Large intestine (tissue), 3 donors: Measurements from ENCODE around the gene CD247. TPM values are rescaled to one million over a fixed set of nuclear protein-coding genes. Genes with fewer than 3 reads are reported as not detected.

Source experiments
- DNase-seq, 2 donors: peaks; one replicate each; pipeline versions ENCODE4 v3.0.0 to v3.0.0-alpha.2; 2013
- H3K27ac ChIP-seq: one replicate; pipeline ENCODE4 v1.5.1; 2013; ENCODE audit warnings: low read length
- H3K27me3 ChIP-seq: 2 replicates; pipeline ENCODE4 v1.6.1; 2013; ENCODE audit warnings: low read length; ENCODE audit not compliant: control insufficient read depth, insufficient read depth
- H3K36me3 ChIP-seq: 2 replicates; pipeline ENCODE4 v1.6.1; 2013; ENCODE audit warnings: low read length; ENCODE audit not compliant: control insufficient read depth, insufficient read depth
- H3K4me1 ChIP-seq: one replicate; pipeline ENCODE4 v1.6.1; 2013; ENCODE audit warnings: low read length; ENCODE audit not compliant: control insufficient read depth, insufficient read depth
- H3K4me3 ChIP-seq: one replicate; pipeline ENCODE4 v1.5.1; 2013; ENCODE audit warnings: low read length
- H3K9me3 ChIP-seq: one replicate; pipeline ENCODE4 v1.6.1; 2013; ENCODE audit warnings: mild to moderate bottlenecking, low read depth, low read length, moderate library complexity; ENCODE audit not compliant: control insufficient read depth
- WGBS: methylation state at CpG from one replicate; pipeline ENCODE4 v1.1.5; 2013; ENCODE audit warnings: low lambda C conversion rate; ENCODE audit not compliant: insufficient coverage; 5-methylcytosine and 5-hydroxymethylcytosine counted together
- polyA plus RNA-seq: library from polyadenylated mRNA; unstranded; fragments of 120-200 nt; gene quantifications from one replicate; pipeline ENCODE4 v1.2.1, GENCODE V29; 2013

The CD247 gene
- polyA plus RNA-seq, 1 donor = 7.4 TPM

DNA sequence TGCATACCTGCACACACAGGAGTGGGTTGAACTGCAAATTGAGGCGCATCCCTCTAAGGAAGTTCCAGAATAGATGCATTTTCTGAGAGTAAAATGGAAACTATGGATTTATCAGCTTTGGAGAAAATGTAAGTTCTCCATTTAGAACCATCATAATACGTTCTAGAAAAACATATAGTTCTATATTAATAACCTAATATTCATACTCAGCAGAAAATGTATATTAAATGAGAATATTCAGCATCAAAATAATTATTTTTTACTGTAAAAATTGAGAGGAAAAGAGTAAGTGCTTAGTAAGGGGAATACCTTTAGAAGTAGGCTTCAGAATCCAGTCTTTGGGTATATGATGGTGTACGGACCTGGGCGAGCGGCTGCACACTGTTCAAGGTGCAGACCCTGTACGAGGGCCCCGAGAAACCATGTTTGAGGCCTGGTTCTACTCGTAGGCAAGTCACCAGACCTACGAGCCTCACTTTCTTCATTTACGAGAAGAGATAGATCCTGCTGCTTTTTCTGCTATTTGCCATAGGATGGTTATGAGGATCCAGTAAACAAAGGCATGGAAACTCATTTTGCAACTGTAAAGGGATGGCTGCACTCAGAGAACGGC, 6.8 kb downstream of the CD247 start:
- H3K4me3 ChIP-seq = no peak overlapping the region
- no peaks in the 10 kb centered on the region for H3K36me3 ChIP-seq
- no peaks in the 10 kb centered on the region for H3K27me3 ChIP-seq
- no peaks in the 10 kb centered on the region for H3K9me3 ChIP-seq
- WGBS = 100% methylated on average over 1 of the region's 11 CpGs
- peaks cover 11% of the 10 kb centered on the region for H3K4me1 ChIP-seq
- no peak for DNase-seq
- H3K27ac ChIP-seq = no peak overlapping the region

DNA sequence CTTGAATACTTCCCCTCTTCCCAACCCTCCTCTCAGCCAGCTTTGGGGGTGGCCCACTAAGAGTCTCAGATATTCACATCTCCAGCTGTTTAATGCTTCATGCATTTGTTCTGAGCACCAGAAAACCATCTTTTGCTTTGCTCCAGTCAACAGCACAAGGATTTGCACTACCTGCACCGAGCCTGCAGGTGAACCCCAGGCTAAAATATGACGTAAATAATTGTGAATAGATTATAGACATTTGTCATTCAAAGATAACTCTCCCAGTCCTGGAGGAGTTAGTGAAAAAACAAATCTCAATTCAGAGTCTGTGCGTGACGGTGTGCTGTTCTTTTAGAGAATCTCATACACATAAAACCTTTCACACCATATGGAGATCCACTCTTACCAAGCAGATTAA, 7.4 kb downstream of the CD247 start:
- Histone ChIP-seq H3K27ac (no peak overlapping the region), H3K4me3 (no peak overlapping the region), H3K36me3 (no peaks in the 10 kb centered on the region), H3K27me3 (no peaks in the 10 kb centered on the region), H3K4me1 (peaks cover 11% of the 10 kb centered on the region), H3K9me3 (no peaks in the 10 kb centered on the region)
- WGBS = 80% methylated on average over 1 of the region's 4 CpGs
- DNase-seq = no peak

DNA sequence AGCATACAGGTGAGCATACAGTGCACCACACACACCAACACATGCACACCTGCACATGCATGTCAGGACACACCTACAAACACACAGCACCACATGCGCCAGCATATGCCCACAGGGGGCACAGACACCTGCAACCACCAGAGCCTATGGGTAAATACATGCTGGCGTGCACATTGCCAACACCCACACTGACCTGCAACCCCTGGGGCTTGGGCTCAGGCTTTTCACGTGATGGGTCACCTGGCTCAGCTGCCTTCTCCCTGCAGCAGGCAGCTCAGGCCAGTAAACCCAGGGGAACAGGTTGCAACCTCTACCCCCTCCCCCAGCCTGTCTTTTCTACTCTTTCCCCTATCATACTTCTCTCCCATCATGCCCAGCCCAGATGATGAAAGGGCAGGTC, 8.1 kb downstream of the CD247 start:
- WGBS = no CpG with 5 or more reads among the region's 3 CpGs
- H3K9me3 ChIP-seq = no peaks in the 10 kb centered on the region
- H3K27ac ChIP-seq = no peak overlapping the region
- H3K4me3 ChIP-seq = no peak overlapping the region
- H3K36me3 ChIP-seq = no peaks in the 10 kb centered on the region
- no peak for DNase-seq
- H3K4me1 ChIP-seq = peaks cover 11% of the 10 kb centered on the region
- no peaks in the 10 kb centered on the region for H3K27me3 ChIP-seq

DNA sequence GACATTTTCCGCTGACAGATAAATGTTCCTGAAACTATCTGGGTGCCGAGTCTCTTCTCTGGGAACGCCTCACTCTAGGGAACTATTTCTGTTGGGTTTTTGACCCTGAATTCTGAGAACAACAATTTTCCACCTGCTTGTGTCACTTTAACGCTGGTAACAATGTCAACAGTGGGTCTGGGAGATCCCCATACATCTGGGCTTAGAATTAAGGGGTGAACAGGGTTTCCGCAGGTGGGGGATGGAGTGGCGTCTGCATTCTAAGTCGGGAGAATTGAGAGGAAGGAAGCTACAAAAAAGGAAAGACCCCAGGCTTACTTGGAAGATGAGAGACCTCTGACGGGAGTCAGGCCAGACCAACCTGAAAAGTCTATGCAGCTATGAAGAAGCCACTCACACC, 8.7 kb downstream of the CD247 start:
- H3K27me3 ChIP-seq = no peaks in the 10 kb centered on the region
- H3K4me3 ChIP-seq = no peak overlapping the region
- no peak for DNase-seq
- no peaks in the 10 kb centered on the region for H3K9me3 ChIP-seq
- H3K4me1 ChIP-seq = peaks cover 11% of the 10 kb centered on the region
- H3K27ac ChIP-seq = no peak overlapping the region
- WGBS = no CpG with 5 or more reads among the region's 8 CpGs
- H3K36me3 ChIP-seq = no peaks in the 10 kb centered on the region

DNA sequence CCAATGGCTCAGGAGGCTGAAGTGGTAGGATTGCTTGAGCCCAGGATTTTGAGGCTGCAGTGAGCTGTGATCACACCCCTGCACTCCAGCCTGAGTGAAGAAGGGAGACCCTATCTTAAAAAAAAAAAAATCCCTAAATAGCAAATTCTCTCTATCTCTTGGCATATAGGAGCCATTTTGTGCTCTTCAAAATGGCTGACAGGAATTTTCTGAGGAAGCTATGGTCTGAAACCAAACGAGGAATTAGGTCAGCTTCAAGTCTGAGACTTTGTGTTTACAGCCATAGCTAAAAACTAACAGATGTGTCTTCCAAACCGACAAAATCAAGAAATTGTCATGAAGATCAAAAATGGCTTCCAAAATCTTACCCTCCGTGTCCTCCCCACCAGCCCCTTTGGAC, 10.6 kb downstream of the CD247 start:
- Histone ChIP-seq H3K27me3 (peaks cover 3% of the 10 kb centered on the region), H3K27ac (no peak overlapping the region), H3K4me3 (no peak overlapping the region), H3K36me3 (no peaks in the 10 kb centered on the region), H3K4me1 (peaks cover 11% of the 10 kb centered on the region), H3K9me3 (no peaks in the 10 kb centered on the region)
- no peak for DNase-seq
- 83% methylated on average over 1 of the region's 3 CpGs for WGBS

DNA sequence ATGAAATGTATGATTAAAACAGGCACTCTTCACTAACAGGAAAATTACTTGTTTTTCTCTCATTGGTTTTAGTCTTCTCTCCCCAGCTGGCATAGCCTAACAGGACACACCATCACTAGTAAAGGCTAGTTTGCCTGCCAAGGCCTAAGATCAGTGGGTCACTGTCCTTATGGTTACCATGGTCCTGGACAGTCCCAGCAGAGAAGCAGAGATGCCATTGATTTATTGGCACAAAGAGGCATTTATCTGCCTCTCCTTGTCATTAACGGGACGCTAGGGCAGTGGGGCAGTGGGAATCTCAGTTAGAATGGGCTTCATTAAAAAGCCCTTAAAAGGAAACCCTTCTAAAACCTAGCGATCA, 13.9 kb downstream of the CD247 start:
- WGBS = 67% methylated on average over 1 of the region's 3 CpGs
- Histone ChIP-seq H3K9me3 (no peaks in the 10 kb centered on the region), H3K27ac (no peak overlapping the region), H3K36me3 (no peaks in the 10 kb centered on the region), H3K4me1 (peaks cover 3% of the 10 kb centered on the region), H3K4me3 (no peak overlapping the region), H3K27me3 (peaks cover 3% of the 10 kb centered on the region)
- no peak for DNase-seq

DNA sequence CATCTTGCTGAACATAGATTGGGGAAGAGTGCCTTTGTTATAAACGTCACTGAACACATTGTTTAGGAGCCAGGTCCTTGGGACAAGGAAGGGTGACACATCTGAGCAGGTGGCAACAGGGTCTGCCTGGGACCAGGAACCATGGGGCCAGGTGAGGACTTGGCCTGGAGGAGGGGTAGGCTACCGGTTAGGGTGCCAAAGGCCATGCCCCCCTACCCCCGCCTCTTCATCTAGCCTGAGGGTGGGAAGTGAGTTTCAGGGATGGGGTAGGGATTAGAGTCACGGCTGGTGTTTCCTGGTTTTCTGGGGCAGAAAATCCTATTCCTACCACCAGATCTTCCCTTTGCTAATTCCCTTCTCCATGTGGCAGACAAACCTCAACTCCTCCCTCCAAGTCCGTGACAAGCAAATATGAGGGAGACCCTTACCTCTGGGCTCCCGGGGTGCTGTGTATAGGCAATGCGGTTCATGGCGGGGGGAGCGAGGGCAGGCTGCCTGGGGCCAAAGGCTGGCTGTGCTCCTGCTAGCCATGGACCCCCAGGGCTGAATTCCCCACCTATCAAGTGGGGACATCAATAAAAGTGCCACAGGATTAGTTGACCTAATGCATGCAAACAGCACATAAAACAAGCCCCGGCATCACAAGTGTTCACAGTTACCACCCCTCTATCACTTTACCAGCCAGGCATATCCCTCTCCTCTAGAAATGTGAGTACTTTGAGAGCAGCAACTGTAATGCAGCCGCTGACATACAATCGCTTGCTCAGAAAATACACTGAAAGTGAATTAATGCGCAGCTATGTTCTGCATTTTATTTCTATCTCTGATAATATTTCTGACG, 14.5 kb downstream of the CD247 start:
- H3K27ac ChIP-seq = no peak overlapping the region
- peaks cover 3% of the 10 kb centered on the region for H3K27me3 ChIP-seq
- no peak for DNase-seq
- H3K4me1 ChIP-seq = peaks cover 3% of the 10 kb centered on the region
- no peaks in the 10 kb centered on the region for H3K36me3 ChIP-seq
- WGBS = 93% methylated on average over 2 of the region's 14 CpGs
- no peaks in the 10 kb centered on the region for H3K9me3 ChIP-seq
- H3K4me3 ChIP-seq = no peak overlapping the region

DNA sequence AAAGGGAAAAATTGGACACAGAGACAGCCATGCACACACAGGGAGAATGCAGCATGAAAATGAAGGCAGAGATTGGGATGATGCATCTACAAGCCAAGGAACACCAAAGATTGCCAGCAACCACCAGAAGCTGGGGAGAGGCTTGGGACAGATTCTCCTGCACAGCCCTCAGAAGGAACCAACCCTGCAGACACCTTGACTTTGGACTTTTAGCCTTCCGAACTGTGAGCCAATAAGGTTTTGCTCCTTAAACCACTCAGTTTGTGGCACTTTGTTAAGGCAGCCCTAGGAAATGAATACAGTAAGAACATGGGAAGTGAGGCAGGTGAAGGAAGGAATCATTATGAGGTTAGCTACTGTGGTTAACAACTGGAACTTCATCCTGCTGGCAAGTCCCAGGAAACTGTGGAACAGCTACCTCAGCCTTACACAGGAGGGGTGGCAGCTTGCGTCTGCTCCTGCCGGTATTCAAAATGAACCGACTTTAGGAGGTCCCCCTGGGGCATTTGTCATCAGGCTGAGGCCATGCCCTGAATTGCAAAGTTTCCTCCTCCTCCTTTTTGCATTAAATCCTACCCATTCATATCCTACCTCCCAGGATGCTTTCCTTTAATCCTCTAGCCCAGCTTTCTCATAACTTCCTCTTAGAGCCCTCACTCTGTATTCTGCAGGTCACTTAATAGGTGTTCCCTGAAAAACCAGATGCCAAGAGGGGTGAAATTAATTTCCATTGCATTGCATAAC, 15.4 kb downstream of the CD247 start:
- no CpG with 5 or more reads among the region's 4 CpGs for WGBS
- H3K36me3 ChIP-seq = no peaks in the 10 kb centered on the region
- no peak overlapping the region for H3K4me3 ChIP-seq
- H3K4me1 ChIP-seq = peaks cover 3% of the 10 kb centered on the region
- no peak overlapping the region for H3K27ac ChIP-seq
- DNase-seq = no peak
- H3K9me3 ChIP-seq = no peaks in the 10 kb centered on the region
- peaks cover 3% of the 10 kb centered on the region for H3K27me3 ChIP-seq

DNA sequence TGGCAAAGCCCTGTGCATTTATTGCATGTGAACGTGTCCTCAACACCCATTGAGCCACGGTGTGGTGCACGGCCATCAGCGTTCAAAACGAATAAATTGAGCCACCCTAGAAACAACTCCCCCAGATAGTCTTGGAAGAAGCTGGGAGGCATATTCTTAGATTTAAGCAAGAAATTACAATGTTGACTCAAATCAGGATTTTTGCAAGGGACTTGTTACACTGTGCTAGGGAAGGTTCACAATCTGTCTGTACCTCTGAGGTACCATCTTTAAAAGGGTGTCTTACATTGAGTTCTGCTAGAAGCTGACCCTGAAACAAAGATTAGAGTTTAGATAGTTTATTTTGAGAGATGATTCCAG, 16.2 kb downstream of the CD247 start:
- peaks cover 3% of the 10 kb centered on the region for H3K4me1 ChIP-seq
- WGBS = no CpG with 5 or more reads among the region's 5 CpGs
- DNase-seq = no peak

DNA sequence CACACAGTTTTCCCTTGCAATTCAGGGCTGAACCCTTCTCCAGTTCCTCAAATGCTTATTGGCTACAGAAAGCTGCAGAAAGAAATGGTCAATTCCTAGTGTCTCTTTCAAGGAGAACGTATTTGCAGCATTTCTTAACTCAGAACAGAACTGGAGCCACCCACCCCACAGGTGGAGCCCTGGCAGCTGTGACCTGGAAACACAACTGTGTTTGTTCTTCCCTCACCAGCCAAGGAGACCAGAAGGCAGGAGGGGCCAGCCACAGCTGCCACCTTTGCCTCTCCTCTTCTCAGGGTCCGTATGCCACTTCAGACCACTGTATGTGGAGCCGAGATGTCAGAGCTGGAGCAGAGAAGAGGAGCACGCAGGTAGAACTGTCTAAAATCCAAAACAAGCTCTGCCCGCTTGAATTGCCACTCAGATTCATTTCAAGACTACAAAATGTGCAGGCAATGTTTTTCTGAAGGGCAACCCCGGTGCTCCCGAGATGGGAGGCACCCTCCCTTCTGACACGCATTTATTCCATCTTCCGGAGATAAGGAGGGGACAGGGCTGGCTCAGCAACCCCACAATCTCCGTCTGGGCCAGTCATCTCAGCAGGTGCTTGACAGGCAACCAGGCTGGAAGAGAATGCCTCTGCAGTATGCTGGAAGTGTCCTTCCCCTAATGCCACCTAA, 16.7 kb downstream of the CD247 start:
- no CpG with 5 or more reads among the region's 10 CpGs for WGBS
- peak; percentile 34 to 49 for DNase-seq

More for the DNA sequence above, 16.2 kb downstream of the CD247 start:
- Histone ChIP-seq H3K27me3 (peaks cover 3% of the 10 kb centered on the region), H3K9me3 (no peaks in the 10 kb centered on the region), H3K27ac (no peak overlapping the region), H3K36me3 (no peaks in the 10 kb centered on the region), H3K4me3 (no peak overlapping the region)

More for the DNA sequence above, 16.7 kb downstream of the CD247 start:
- Histone ChIP-seq H3K27ac (no peak overlapping the region), H3K9me3 (no peaks in the 10 kb centered on the region), H3K36me3 (no peaks in the 10 kb centered on the region), H3K27me3 (peaks cover 3% of the 10 kb centered on the region), H3K4me1 (peaks cover 3% of the 10 kb centered on the region), H3K4me3 (no peak overlapping the region)
